ENCODE data around the gene PTPN22. TPM values are rescaled to one million over a fixed set of nuclear protein-coding genes. Genes with fewer than 3 reads are reported as not detected.

The PTPN22 gene
- total RNA-seq, 2 experiments from 2014 or later = 42.4 to 52.6 TPM

- Mint-ChIP-seq H3K4me1 (peaks cover 35% of the 10 kb centered on the region), H3K27ac (peak overlapping the region; percentile 96)
- intact Hi-C loops (cut with DNase I, micrococcal nuclease) = loop anchor here (1.0 kb wide), 4 partner anchors 19 to 122 kb away; partner anchors contain the start of genes DCLRE1B (in 1 of the 2) and PHTF1 (in 1 of the 2)
These were observed 88.0 kb downstream of the PTPN22 start for GRCh38 chr1:113783254-113784103.

GRCh38 chr1:113782406-113782805 lies 89.1 kb downstream of the PTPN22 start:
- DNase-seq = no peak
- H3K27me3 Mint-ChIP-seq = no peaks in the 10 kb centered on the region
- H3K36me3 Mint-ChIP-seq (ENCODE audit: low read depth) = peaks cover 11% of the 10 kb centered on the region
- no peak overlapping the region for H3K4me3 Mint-ChIP-seq
- POLR2A ChIA-PET = no interaction called here
- ATAC-seq = no peak
- intact Hi-C loops (cut with DNase I, micrococcal nuclease) = no loop called here
- CTCF ChIA-PET = interaction anchor here (1.2 to 1.4 kb wide), 3 partner anchors 10 to 22 kb away, joined by 3 to 5 read pairs (median 4); no protein-coding TSS in a partner anchor
- H3K4me1 Mint-ChIP-seq = peaks cover 25% of the 10 kb centered on the region
- no peak overlapping the region for H3K27ac Mint-ChIP-seq
- H3K9me3 Mint-ChIP-seq (ENCODE audit: low read depth) = peaks cover 4% of the 10 kb centered on the region

More at GRCh38 chr1:113783254-113784103, 88.0 kb downstream of the PTPN22 start:
- H3K9me3 Mint-ChIP-seq (ENCODE audit: low read depth) = peaks cover 3% of the 10 kb centered on the region
- no peaks in the 10 kb centered on the region for H3K27me3 Mint-ChIP-seq
- DNase-seq = peak; percentile 51
- ChIA-PET CTCF (interaction anchor here (0.7 kb wide), 2 partner anchors 21 to 174 kb away, joined by 3 to 5 read pairs; no protein-coding TSS in a partner anchor), POLR2A (interaction anchor here (0.5 to 1.4 kb wide), 4 partner anchors 11 to 121 kb away, joined by 3 to 4 read pairs (median 4); partner anchors contain the start of genes AP4B1 and DCLRE1B)
- ATAC-seq = peak; percentile 80
- peaks cover 13% of the 10 kb centered on the region for H3K36me3 Mint-ChIP-seq (ENCODE audit: low read depth)
- H3K4me3 Mint-ChIP-seq = peak overlapping the region; percentile 20

- Mint-ChIP-seq H3K27me3 (no peaks in the 10 kb centered on the region), H3K27ac (no peak overlapping the region), H3K36me3 (ENCODE audit: low read depth) (peaks cover 12% of the 10 kb centered on the region), H3K9me3 (ENCODE audit: low read depth) (peaks cover 4% of the 10 kb centered on the region), H3K4me1 (peaks cover 11% of the 10 kb centered on the region), H3K4me3 (no peak overlapping the region)
- intact Hi-C loops (cut with DNase I, micrococcal nuclease) = loop anchor here in 1 of 2 experiments (2.0 kb wide), 1 partner anchor 22 kb away; the partner anchor contains the start of gene PHTF1
- DNase-seq = no peak
- POLR2A ChIA-PET = no interaction called here
- no peak for ATAC-seq
- CTCF ChIA-PET = interaction anchor here (0.8 kb wide), 2 partner anchors 12 to 20 kb away, joined by 3 read pairs; no protein-coding TSS in a partner anchor
These were observed 91.0 kb downstream of the PTPN22 start for GRCh38 chr1:113780374-113781146.

GRCh38 chr1:113779542-113779941 lies 92.0 kb downstream of the PTPN22 start:
- H3K36me3 Mint-ChIP-seq (ENCODE audit: low read depth) = peaks cover 12% of the 10 kb centered on the region
- ATAC-seq = no peak
- POLR2A ChIA-PET = no interaction called here
- H3K27me3 Mint-ChIP-seq = no peaks in the 10 kb centered on the region
- no peak overlapping the region for H3K27ac Mint-ChIP-seq
- H3K4me1 Mint-ChIP-seq = peaks cover 6% of the 10 kb centered on the region
- CTCF ChIA-PET = no interaction called here
- no peak for DNase-seq
- no peak overlapping the region for H3K4me3 Mint-ChIP-seq
- H3K9me3 Mint-ChIP-seq (ENCODE audit: low read depth) = peaks cover 4% of the 10 kb centered on the region
- intact Hi-C loops (cut with DNase I, micrococcal nuclease) = no loop called here

GRCh38 chr1:113777561-113777960 lies 94.0 kb downstream of the PTPN22 start:
- Mint-ChIP-seq H3K27ac (no peak overlapping the region), H3K4me3 (no peak overlapping the region), H3K4me1 (peaks cover 6% of the 10 kb centered on the region), H3K9me3 (ENCODE audit: low read depth) (peaks cover 4% of the 10 kb centered on the region), H3K36me3 (ENCODE audit: low read depth) (peaks cover 12% of the 10 kb centered on the region), H3K27me3 (no peaks in the 10 kb centered on the region)
- POLR2A ChIA-PET = no interaction called here
- intact Hi-C loops (cut with DNase I, micrococcal nuclease) = no loop called here
- ATAC-seq (no peak), DNase-seq (no peak)
- CTCF ChIA-PET = no interaction called here

- no peak overlapping the region for H3K4me3 Mint-ChIP-seq
- peaks cover 37% of the 10 kb centered on the region for H3K4me1 Mint-ChIP-seq
- POLR2A ChIA-PET = no interaction called here
- no peaks in the 10 kb centered on the region for H3K9me3 Mint-ChIP-seq (ENCODE audit: low read depth)
- ATAC-seq (no peak), DNase-seq (no peak)
- H3K27ac Mint-ChIP-seq = no peak overlapping the region
- CTCF ChIA-PET = interaction anchor here (1.2 to 2.5 kb wide), 3 partner anchors 8 to 11 kb away, joined by 3 to 10 read pairs (median 4); no protein-coding TSS in a partner anchor
- intact Hi-C loops (cut with DNase I, micrococcal nuclease) = no loop called here
- peaks cover 28% of the 10 kb centered on the region for H3K36me3 Mint-ChIP-seq (ENCODE audit: low read depth)
- no peaks in the 10 kb centered on the region for H3K27me3 Mint-ChIP-seq
These were observed 101.5 kb downstream of the PTPN22 start for GRCh38 chr1:113770031-113770430.

GRCh38 chr1:113769601-113769970 lies 101.9 kb downstream of the PTPN22 start:
- no peaks in the 10 kb centered on the region for H3K9me3 Mint-ChIP-seq (ENCODE audit: low read depth)
- DNase-seq (no peak), ATAC-seq (no peak)
- H3K36me3 Mint-ChIP-seq (ENCODE audit: low read depth) = peaks cover 28% of the 10 kb centered on the region
- ChIA-PET CTCF (interaction anchor here (2.5 kb wide), 1 partner anchor 9 kb away, joined by 10 read pairs; no protein-coding TSS in a partner anchor), POLR2A (no interaction called here)
- no peak overlapping the region for H3K4me3 Mint-ChIP-seq
- intact Hi-C loops (cut with DNase I, micrococcal nuclease) = no loop called here
- H3K27ac Mint-ChIP-seq = no peak overlapping the region
- H3K27me3 Mint-ChIP-seq = no peaks in the 10 kb centered on the region
- peaks cover 41% of the 10 kb centered on the region for H3K4me1 Mint-ChIP-seq

- Mint-ChIP-seq H3K36me3 (ENCODE audit: low read depth) (peaks cover 29% of the 10 kb centered on the region), H3K4me3 (no peak overlapping the region), H3K27me3 (no peaks in the 10 kb centered on the region), H3K27ac (peak overlapping the region; percentile 24), H3K4me1 (peaks cover 41% of the 10 kb centered on the region), H3K9me3 (ENCODE audit: low read depth) (no peaks in the 10 kb centered on the region)
- DNase-seq = no peak
- CTCF ChIA-PET = interaction anchor here (1.3 kb wide), 1 partner anchor 12 kb away, joined by 3 read pairs; no protein-coding TSS in a partner anchor
- ATAC-seq = no peak
- intact Hi-C loops (cut with DNase I, micrococcal nuclease) = no loop called here
- POLR2A ChIA-PET = no interaction called here
These were observed 102.5 kb downstream of the PTPN22 start for GRCh38 chr1:113768916-113769600.

GRCh38 chr1:113765306-113766230 lies 105.9 kb downstream of the PTPN22 start:
- ChIA-PET POLR2A (no interaction called here), CTCF (interaction anchor here (0.9 kb wide), 1 partner anchor 20 kb away, joined by 3 read pairs; no protein-coding TSS in a partner anchor)
- intact Hi-C loops (cut with DNase I, micrococcal nuclease) = loop anchor here in 1 of 2 experiments (1.0 kb wide), 1 partner anchor 13 kb away; no protein-coding TSS in a partner anchor
- Mint-ChIP-seq H3K9me3 (ENCODE audit: low read depth) (no peaks in the 10 kb centered on the region), H3K36me3 (ENCODE audit: low read depth) (peaks cover 28% of the 10 kb centered on the region), H3K27ac (no peak overlapping the region), H3K4me1 (peaks cover 34% of the 10 kb centered on the region), H3K27me3 (no peaks in the 10 kb centered on the region), H3K4me3 (no peak overlapping the region)
- ATAC-seq = no peak
- DNase-seq = no peak

Measured in activated CD4-positive, alpha-beta T cell treated with anti-CD3 and anti-CD28 coated beads for 36 hours (primary cell).